HL-60/S4 (cell line): ENCODE results near the gene PTTG1IP.
"Not testable (repeated sequence)": the region's sequence is repeated elsewhere in the genome, so short reads cannot be mapped to it uniquely, and the experiment has no call there.

ENCODE experiments used
- in situ Hi-C: fragments of 300-500 bp; cut with MboI; formaldehyde crosslinking; loops from 2 replicates; pipeline ENCODE4 v1.14.3; 2022; ENCODE audit warnings: low sequenced_read_pairs

Gene PTTG1IP

GRCh38 chr21:44873356-44874239, at the start of gene PTTG1IP:
PTTG1IP (minus strand) TSS chr21:44873690; CDS start chr21:44873616, 74 bp downstream.
- in situ Hi-C loops: no loop called here

- in situ Hi-C loops: no loop called here
Measured at GRCh38 chr21:44921928-44922327, 48.4 kb upstream of the PTTG1IP start.

- in situ Hi-C loops: no loop called here
Measured at GRCh38 chr21:44920694-44921604, 47.5 kb upstream of the PTTG1IP start, which contains the start of gene ITGB2. ITGB2 (minus strand) TSS chr21:44920899; CDS start chr21:44910782, 10,117 bp downstream.

- in situ Hi-C loops: no loop called here
Measured at GRCh38 chr21:44919913-44920693, 46.6 kb upstream of the PTTG1IP start.

GRCh38 chr21:44919111-44919912, 45.8 kb upstream of the PTTG1IP start:
- in situ Hi-C loops: no loop called here

- in situ Hi-C loops: no loop called here
Measured at GRCh38 chr21:44918581-44919033, 45.1 kb upstream of the PTTG1IP start.

- in situ Hi-C loops: no loop called here
Measured at GRCh38 chr21:44918107-44918470, 44.6 kb upstream of the PTTG1IP start.

- in situ Hi-C loops: no loop called here
Measured at GRCh38 chr21:44917446-44918106, 44.1 kb upstream of the PTTG1IP start.

- in situ Hi-C loops: no loop called here
Measured at GRCh38 chr21:44916965-44917364, 43.5 kb upstream of the PTTG1IP start.

GRCh38 chr21:44914176-44914874, 40.8 kb upstream of the PTTG1IP start:
- in situ Hi-C loops: no loop called here

- in situ Hi-C loops: no loop called here
Measured at GRCh38 chr21:44913425-44914175, 40.1 kb upstream of the PTTG1IP start.

- in situ Hi-C loops: not testable (repeated sequence)
Measured at GRCh38 chr21:44912506-44913412, 39.3 kb upstream of the PTTG1IP start.

- in situ Hi-C loops: no loop called here
Measured at GRCh38 chr21:44912158-44912473, 38.6 kb upstream of the PTTG1IP start.

- in situ Hi-C loops: no loop called here
Measured at GRCh38 chr21:44911384-44912157, 38.1 kb upstream of the PTTG1IP start.

- in situ Hi-C loops: no loop called here
Measured at GRCh38 chr21:44911068-44911383, 37.5 kb upstream of the PTTG1IP start.

- in situ Hi-C loops: no loop called here
Measured at GRCh38 chr21:44910229-44911067, 37.0 kb upstream of the PTTG1IP start.
